Measurements from ENCODE around the gene HNRNPK.

Gene HNRNPK

GRCh38 chr9:83930881-83931280, 49.1 kb downstream of the HNRNPK start:
- DNase-seq: no peak

GRCh38 chr9:83927591-83927990, 52.4 kb downstream of the HNRNPK start:
- DNase-seq: no peak

GRCh38 chr9:83920927-83921707, 58.9 kb downstream of the HNRNPK start, which contains the start of gene KIF27:
KIF27 (minus strand) TSS chr9:83921432; CDS start chr9:83915591, 5,841 bp downstream.
- DNase-seq: peak; percentile 79

GRCh38 chr9:83920469-83920926, 59.5 kb downstream of the HNRNPK start:
- peak; percentile 35 for DNase-seq

- no peak for DNase-seq
Observed at GRCh38 chr9:83919111-83919510, 60.9 kb downstream of the HNRNPK start.
